ENCODE measurements around the gene KRTAP1-3.
"Not testable (repeated sequence)": the region's sequence is repeated elsewhere in the genome, so short reads cannot be mapped to it uniquely, and the experiment has no call there.

Gene KRTAP1-3

DNA sequence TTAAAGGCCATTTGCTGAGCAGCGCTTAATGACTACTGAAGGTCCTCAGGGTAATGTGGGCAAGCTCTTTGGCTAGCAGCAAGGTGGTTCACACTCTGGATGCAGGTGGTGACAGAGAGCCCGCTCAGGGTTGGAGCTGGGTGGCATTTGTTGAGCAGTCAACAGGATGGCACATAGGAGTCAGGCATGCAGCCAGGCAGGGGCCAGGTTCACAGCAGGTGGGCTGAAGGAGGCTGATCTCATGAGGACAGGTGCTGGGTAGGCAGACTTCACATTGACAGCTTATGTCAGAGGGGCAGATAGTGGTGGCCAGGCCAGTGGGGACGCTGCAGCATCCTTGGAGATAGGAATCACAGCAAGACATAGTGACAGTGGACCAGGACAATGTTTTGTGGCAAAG, 30.3 kb downstream of the KRTAP1-3 start:
- CTCF ChIA-PET, result no interaction called here
- TF ChIP-seq, protein P1, sequence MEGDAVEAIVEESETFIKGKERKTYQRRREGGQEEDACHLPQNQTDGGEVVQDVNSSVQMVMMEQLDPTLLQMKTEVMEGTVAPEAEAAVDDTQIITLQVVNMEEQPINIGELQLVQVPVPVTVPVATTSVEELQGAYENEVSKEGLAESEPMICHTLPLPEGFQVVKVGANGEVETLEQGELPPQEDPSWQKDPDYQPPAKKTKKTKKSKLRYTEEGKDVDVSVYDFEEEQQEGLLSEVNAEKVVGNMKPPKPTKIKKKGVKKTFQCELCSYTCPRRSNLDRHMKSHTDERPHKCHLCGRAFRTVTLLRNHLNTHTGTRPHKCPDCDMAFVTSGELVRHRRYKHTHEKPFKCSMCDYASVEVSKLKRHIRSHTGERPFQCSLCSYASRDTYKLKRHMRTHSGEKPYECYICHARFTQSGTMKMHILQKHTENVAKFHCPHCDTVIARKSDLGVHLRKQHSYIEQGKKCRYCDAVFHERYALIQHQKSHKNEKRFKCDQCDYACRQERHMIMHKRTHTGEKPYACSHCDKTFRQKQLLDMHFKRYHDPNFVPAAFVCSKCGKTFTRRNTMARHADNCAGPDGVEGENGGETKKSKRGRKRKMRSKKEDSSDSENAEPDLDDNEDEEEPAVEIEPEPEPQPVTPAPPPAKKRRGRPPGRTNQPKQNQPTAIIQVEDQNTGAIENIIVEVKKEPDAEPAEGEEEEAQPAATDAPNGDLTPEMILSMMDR (IDR thresholded peaks at IDR 0.05; ENCODE audit: control extremely low read depth, extremely low read depth, low read depth, missing control alignments), result no peak
- POLR2A ChIA-PET, result no interaction called here
- no peak for DNase-seq (ENCODE audit: extremely low spot score)

DNA sequence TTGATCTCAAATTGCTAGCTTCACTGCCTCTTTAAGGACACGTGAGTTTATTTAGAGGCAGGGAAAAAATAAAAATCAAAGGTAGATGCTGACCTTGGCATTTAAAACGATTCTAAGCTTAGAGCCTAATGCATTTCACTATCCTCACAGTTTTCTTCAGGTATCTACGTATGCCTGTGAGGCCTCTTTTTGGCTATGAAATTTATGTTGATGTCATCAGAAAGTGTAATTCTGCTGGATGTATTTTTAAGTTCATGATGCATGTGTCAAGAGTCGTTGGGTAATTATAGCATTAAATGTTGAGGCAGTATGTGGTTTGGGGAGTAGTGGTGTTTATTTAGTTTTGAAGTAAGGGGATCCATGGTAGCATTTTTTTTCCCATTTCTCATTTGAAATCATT, 30.7 kb downstream of the KRTAP1-3 start:
- no peak for DNase-seq (ENCODE audit: extremely low spot score)
- POLR2A ChIA-PET, result no interaction called here
- CTCF ChIA-PET, result no interaction called here
- TF ChIP-seq, protein P1 (IDR thresholded peaks at IDR 0.05; ENCODE audit: control extremely low read depth, extremely low read depth, low read depth, missing control alignments), result no peak

DNA sequence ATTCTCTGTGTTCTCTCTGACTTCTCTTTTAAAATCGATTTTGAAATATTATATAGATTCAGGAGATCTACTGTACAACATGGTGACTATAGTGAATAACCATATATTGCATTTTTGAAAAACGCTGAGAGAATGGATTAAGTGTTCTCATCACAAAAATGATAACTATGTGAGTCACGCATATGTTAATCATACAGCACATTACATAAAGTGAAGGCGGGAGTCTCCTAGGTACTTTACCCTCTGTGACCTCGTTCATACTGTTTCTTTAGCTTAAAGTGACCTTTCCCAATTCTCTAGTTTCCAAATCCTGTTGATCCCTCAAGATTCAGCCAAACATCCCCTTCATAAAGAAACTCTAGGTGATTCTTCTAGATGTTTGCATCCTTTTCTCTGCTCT, 31.9 kb downstream of the KRTAP1-3 start:
- CTCF ChIA-PET, result no interaction called here
- TF ChIP-seq, protein P1 (IDR thresholded peaks at IDR 0.05; ENCODE audit: control extremely low read depth, extremely low read depth, low read depth, missing control alignments), result no peak
- POLR2A ChIA-PET, result no interaction called here
- no peak for DNase-seq (ENCODE audit: extremely low spot score)

DNA sequence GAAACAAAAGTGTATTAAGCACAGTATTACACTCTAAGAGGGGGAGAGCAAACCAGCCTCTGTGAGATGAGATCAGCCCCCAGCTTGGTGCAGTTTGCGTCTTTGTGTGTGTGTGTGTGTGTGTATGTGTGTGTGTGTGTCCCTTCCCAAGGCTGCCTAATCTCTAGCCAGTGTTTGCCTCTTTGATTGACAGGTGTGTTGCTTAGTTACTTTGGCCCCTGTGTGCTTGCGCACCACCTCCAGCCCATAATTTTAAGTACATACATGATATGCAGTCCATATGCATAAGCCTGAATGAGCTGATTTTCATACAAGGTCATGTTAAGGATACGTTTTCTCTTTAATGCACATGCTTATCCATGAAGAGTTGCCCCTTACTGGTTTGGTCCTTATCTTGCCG, 32.9 kb downstream of the KRTAP1-3 start:
- ChIA-PET POLR2A (no interaction called here), CTCF (interaction anchor here (1.1 kb wide), 1 partner anchor 16 kb away, joined by 3 read pairs; no protein-coding TSS in a partner anchor)
- TF ChIP-seq, protein P1 (IDR thresholded peaks at IDR 0.05; ENCODE audit: control extremely low read depth, extremely low read depth, low read depth, missing control alignments), result no peak
- DNase-seq (ENCODE audit: extremely low spot score), result no peak

DNA sequence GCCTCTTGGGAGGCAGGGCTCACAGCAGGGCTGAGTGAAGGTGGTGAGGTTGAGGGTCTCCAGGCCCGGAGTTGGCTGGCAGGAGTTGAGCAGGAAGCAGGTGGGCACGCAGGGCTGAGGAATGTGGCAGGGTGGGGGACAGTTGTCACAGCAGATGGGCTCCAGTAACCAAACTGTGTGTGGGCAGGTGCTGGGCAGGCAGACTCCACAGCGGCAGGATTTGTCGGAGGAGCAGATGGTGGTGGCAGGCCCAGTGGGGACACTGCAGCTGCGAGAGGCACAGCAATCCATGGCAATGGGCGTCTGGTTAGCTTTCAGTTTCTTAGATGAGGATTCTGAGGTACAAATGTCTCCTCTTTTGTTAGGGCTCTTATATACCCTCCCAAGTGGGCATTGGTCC, 35.1 kb downstream of the KRTAP1-3 start, which contains the start of gene KRTAP3-2:
Gene KRTAP3-2, minus strand, starts transcription at position 344 of the 400 bp plus-strand sequence. Its CDS starts 53 bp downstream, at position 291.
- DNase-seq (ENCODE audit: extremely low spot score); POLR2A ChIA-PET; CTCF ChIA-PET: not testable (repeated sequence)

DNA sequence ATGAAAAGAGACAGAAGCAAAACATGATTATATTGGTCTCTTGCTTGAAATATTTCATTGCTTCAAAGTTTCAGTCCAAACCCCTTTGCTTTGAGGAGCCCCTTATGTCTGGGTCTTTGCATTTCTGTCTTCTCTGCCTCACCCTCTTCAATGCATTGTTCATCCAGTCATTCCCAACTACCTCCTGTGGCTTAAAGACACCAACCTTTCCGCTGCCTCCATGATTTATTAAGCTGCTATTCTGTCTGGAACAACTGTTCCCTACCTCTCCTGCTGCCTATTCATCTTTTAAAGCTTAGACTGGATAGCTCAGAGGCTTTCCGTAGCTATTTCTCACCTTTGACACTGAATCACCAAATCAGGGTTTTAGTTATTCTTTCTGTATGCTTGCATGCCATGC, 37.3 kb downstream of the KRTAP1-3 start:
- TF ChIP-seq, protein P1 (IDR thresholded peaks at IDR 0.05; ENCODE audit: control extremely low read depth, extremely low read depth, low read depth, missing control alignments), result no peak
- DNase-seq (ENCODE audit: extremely low spot score), result no peak
- ChIA-PET POLR2A (no interaction called here), CTCF (interaction anchor here (1.1 to 1.3 kb wide), 2 partner anchors 9 to 10 kb away, joined by 3 read pairs; no protein-coding TSS in a partner anchor)

DNA sequence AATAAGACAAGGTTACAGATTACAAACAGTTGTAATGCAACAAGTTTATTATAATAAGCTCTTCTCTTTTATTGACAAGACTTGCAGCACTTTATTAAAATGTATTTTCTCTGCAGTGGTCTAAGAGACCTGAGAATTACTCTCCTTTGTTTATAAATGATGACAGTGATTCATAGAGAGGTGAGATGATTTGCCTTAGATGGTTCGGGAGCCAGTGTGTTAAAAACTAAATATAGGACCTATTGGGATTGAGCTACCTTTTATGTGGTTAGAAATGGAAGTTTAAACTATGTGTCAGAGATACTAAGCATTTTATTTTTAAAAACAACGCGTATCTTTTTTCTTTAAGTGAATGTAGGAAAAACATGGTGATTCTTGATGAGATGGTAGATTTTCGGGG, 37.8 kb downstream of the KRTAP1-3 start:
- ChIA-PET POLR2A (no interaction called here), CTCF (interaction anchor here (1.1 kb wide), 1 partner anchor 10 kb away, joined by 3 read pairs; no protein-coding TSS in a partner anchor)
- no peak for DNase-seq (ENCODE audit: extremely low spot score)
- TF ChIP-seq, protein P1 (IDR thresholded peaks at IDR 0.05; ENCODE audit: control extremely low read depth, extremely low read depth, low read depth, missing control alignments), result no peak
